ENCODE measurements around the gene YJEFN3.

YJEFN3 gene

DNA sequence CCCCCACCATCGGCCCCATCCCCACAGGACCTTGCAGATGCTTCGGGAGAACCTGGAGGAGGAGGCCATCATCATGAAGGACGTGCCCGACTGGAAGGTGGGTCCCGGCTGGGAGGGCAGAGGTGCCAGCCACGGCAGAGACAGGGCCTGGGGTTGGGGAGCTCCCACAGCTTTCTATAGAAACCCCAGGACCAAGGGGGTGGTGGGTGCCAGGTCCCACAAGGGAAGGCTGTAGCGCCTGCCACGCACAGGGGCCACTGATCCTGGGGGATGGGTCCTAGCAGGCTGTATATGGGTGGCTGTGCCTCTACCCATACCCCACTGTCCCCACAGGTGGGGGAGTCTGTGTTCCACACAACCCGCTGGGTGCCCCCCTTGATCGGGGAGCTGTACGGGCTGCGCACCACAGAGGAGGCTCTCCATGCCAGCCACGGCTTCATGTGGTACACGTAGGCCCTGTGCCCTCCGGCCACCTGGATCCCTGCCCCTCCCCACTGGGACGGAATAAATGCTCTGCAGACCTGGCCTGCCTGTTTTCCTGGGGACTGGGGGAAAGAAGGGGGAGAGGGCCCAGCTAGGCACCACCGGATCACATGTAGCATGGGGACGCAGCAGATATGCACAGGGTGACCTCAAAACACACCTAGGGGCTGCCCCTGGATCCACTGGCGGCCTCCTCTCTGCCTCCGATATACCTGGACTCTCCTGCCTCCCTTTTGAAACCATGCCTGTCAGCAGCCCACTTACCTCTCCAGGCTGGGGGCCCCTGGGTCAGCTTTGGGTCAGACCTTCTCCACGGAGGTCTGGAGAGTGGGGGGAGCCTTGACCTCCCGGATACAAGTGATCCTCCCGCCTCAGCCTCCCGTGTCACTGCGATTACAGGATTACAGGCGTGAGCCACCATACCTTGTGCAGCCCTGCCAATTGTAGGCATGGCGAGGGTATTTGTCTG lies 761 bp upstream of the YJEFN3 start (continued):
- no peak for TF ChIP-seq ZNF623 (tag by site-specific recombination; IDR thresholded peaks at IDR 0.05)
- no peak for TF ChIP-seq ZBTB20 (tag by site-specific recombination; IDR thresholded peaks at IDR 0.05)
- TF ChIP-seq, protein P1, sequence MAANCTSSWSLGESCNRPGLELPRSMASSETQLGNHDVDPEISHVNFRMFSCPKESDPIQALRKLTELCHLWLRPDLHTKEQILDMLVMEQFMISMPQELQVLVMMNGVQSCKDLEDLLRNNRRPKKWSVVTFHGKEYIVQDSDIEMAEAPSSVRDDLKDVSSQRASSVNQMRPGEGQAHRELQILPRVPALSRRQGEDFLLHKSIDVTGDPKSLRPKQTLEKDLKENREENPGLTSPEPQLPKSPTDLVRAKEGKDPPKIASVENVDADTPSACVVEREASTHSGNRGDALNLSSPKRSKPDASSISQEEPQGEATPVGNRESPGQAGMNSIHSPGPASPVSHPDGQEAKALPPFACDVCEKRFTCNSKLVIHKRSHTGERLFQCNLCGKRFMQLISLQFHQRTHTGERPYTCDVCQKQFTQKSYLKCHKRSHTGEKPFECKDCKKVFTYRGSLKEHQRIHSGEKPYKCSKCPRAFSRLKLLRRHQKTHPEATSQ (tag by site-specific recombination; IDR thresholded peaks at IDR 0.05): no peak
- no peak for TF ChIP-seq ZNF155 (tag by site-specific recombination; IDR thresholded peaks at IDR 0.05)
- TF ChIP-seq ZNF426 (tag by site-specific recombination; IDR thresholded peaks at IDR 0.05): no peak

DNA sequence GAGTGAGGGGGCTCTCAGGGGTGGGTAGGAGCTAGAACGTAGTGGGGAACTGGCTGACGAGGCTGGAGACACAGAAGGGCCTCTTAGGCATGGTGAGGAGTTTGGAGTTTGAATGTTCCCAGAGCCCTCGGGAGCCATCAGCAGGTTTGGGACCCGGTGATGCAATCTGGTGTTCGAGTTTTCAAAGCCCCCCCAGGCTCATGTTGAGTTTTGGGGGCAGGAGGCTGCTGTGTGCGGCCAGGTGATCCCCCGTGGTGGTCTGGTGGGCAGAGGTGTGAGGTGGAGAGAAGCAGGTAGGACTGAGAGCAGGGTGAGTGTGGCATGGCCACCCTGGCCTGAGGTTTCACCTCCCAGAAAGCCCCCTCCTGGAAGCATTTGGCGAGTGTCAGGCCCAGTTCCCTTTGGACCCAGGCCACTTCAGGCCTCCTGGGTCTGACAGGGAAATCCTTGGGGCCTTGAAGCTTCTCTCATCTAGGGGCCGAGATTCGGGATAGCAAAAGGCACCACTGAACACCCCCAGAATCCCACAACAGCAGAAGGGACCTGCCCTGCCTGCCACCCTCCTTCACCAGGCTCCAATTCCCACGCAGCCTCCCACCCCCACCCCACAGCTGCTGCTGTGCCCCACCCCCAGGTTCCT lies 1.2 kb downstream of the YJEFN3 start:
- H3K27ac ChIP-seq (ENCODE audit: extremely low read depth, low read depth, low read length): no peak overlapping the region
- CTCF ChIA-PET: interaction anchor here (0.6 to 7.3 kb wide), 4 partner anchors 24 to 324 kb away, joined by 3 to 75 read pairs (median 26); partner anchors contain the start of gene GMIP

GRCh38 chr19:19530423-19530804 lies 1.7 kb downstream of the YJEFN3 start:
- peak; percentile 22; the same call in 1 of the 2 replicates for TF ChIP-seq ZFHX2 (tag by site-specific recombination; conservative IDR thresholded peaks at IDR 0.05)
- no peak for TF ChIP-seq ZNF639 (tag by site-specific recombination; IDR thresholded peaks at IDR 0.05)
- POLR2A ChIA-PET: interaction anchor here (2.2 kb wide), 1 partner anchor 14 kb away, joined by 6 read pairs; the partner anchor contains the start of genes NDUFA13 and TSSK6
- no peaks in the 10 kb centered on the region for H3K9me3 ChIP-seq (ENCODE audit: control insufficient read depth, insufficient read depth, low read depth, low read length)
- CTCF ChIA-PET: interaction anchor here (0.6 to 7.3 kb wide), 3 partner anchors 23 to 114 kb away, joined by 5 to 75 read pairs (median 47); partner anchors contain the start of gene GMIP
- H3K36me3 ChIP-seq (ENCODE audit: control insufficient read depth in 2 of 2, insufficient read depth in 1 of 2, low read length in 2 of 2): peaks cover 10 to 65% of the 10 kb centered on the region in 2 experiments; a peak in 2 of 3 replicates
- no peak overlapping the region for H3K4me3 ChIP-seq (ENCODE audit: low read depth, low read length)
- H3K4me1 ChIP-seq (ENCODE audit: control insufficient read depth, insufficient read depth, low read length): no peaks in the 10 kb centered on the region
- no peak overlapping the region for H3K27ac ChIP-seq (ENCODE audit: extremely low read depth, low read depth, low read length)

More for the DNA sequence above, 1.2 kb downstream of the YJEFN3 start:
- Histone ChIP-seq H3K9me3 (ENCODE audit: control insufficient read depth, insufficient read depth, low read depth, low read length) (no peaks in the 10 kb centered on the region), H3K4me1 (ENCODE audit: control insufficient read depth, insufficient read depth, low read length) (no peaks in the 10 kb centered on the region), H3K36me3 (ENCODE audit: control insufficient read depth in 2 of 2, insufficient read depth in 1 of 2, low read length in 2 of 2) (peaks cover 10 to 64% of the 10 kb centered on the region in 2 experiments; a peak in 2 of 3 replicates), H3K4me3 (ENCODE audit: low read depth, low read length) (no peak overlapping the region)
- POLR2A ChIA-PET: interaction anchor here (1.4 to 2.2 kb wide), 2 partner anchors 13 to 292 kb away, joined by 3 to 6 read pairs; partner anchors contain the start of genes NDUFA13, TSSK6 and ZNF506
- TF ChIP-seq ZNF48 (tag by site-specific recombination; IDR thresholded peaks at IDR 0.05) (no peak), ZSCAN23 (tag by site-specific recombination; IDR thresholded peaks at IDR 0.05) (no peak), ZNF473 (tag by site-specific recombination; IDR thresholded peaks at IDR 0.05) (no peak), ZNF843 (tag by site-specific recombination; IDR thresholded peaks at IDR 0.05) (no peak), ZNF174 (tag by site-specific recombination; IDR thresholded peaks at IDR 0.05) (no peak), ZNF121 (tag by site-specific recombination; IDR thresholded peaks at IDR 0.05) (no peak), ZXDB (tag by site-specific recombination; IDR thresholded peaks at IDR 0.05) (no peak), ZBTB21 (tag by site-specific recombination; IDR thresholded peaks at IDR 0.05) (no peak), ZNF426 (tag by site-specific recombination; IDR thresholded peaks at IDR 0.05) (no peak), ZNF311 (tag by site-specific recombination; IDR thresholded peaks at IDR 0.05; ENCODE audit: borderline replicate concordance) (no peak), ZNF747 (tag by site-specific recombination; IDR thresholded peaks at IDR 0.05) (no peak), ZBTB1 (tag by site-specific recombination; IDR thresholded peaks at IDR 0.05) (no peak), ZNF561 (tag by site-specific recombination; IDR thresholded peaks at IDR 0.05; ENCODE audit: borderline replicate concordance) (no peak)
- TF ChIP-seq, protein P2, sequence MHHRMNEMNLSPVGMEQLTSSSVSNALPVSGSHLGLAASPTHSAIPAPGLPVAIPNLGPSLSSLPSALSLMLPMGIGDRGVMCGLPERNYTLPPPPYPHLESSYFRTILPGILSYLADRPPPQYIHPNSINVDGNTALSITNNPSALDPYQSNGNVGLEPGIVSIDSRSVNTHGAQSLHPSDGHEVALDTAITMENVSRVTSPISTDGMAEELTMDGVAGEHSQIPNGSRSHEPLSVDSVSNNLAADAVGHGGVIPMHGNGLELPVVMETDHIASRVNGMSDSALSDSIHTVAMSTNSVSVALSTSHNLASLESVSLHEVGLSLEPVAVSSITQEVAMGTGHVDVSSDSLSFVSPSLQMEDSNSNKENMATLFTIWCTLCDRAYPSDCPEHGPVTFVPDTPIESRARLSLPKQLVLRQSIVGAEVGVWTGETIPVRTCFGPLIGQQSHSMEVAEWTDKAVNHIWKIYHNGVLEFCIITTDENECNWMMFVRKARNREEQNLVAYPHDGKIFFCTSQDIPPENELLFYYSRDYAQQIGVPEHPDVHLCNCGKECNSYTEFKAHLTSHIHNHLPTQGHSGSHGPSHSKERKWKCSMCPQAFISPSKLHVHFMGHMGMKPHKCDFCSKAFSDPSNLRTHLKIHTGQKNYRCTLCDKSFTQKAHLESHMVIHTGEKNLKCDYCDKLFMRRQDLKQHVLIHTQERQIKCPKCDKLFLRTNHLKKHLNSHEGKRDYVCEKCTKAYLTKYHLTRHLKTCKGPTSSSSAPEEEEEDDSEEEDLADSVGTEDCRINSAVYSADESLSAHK (tag by site-specific recombination; IDR thresholded peaks at IDR 0.05): no peak
